MM.1S (cell line): ENCODE data around the gene PPP6R1.

ENCODE experiments used
- DNase-seq: peaks from one replicate; pipeline ENCODE4 v3.0.0-alpha.2; 2015
- H2AFZ ChIP-seq: fragments of 300-600 bp; sonication (generic); 2 replicates; pipeline ENCODE4 v1.6.0; 2016; ENCODE audit warnings: antibody characterized with exemption, low read length
- H3F3A ChIP-seq: fragments of 300-600 bp; sonication (generic); 2 replicates; pipeline ENCODE4 v1.6.1; 2016; ENCODE audit warnings: mild to moderate bottlenecking, antibody characterized with exemption, low read length, moderate library complexity, mixed read lengths; ENCODE audit not compliant: insufficient read depth
- H3K27ac ChIP-seq: fragments of 300-600 bp; sonication (generic); 2 replicates; pipeline ENCODE4 v1.5.1; 2016; ENCODE audit warnings: mild to moderate bottlenecking, low read length
- H3K27me3 ChIP-seq: fragments of 300-600 bp; sonication (generic); replicated peaks from 2 replicates; pipeline ENCODE4 v1.6.0; 2016; ENCODE audit warnings: low read length; ENCODE audit not compliant: insufficient read depth
- H3K36me3 ChIP-seq: fragments of 300-600 bp; sonication (generic); replicated peaks from 2 replicates; pipeline ENCODE4 v1.6.1; 2016; ENCODE audit warnings: mild to moderate bottlenecking, low read length, mixed read lengths; ENCODE audit not compliant: insufficient read depth
- H3K4me1 ChIP-seq: fragments of 300-600 bp; sonication (generic); 2 replicates; pipeline ENCODE4 v1.6.1; 2016; ENCODE audit warnings: low read length, mixed read lengths
- H3K4me2 ChIP-seq: fragments of 300-600 bp; sonication (generic); 2 replicates; pipeline ENCODE4 v1.6.0; 2016; ENCODE audit warnings: low read depth, low read length
- H3K4me3 ChIP-seq: fragments of 300-600 bp; sonication (generic); 2 replicates; pipeline ENCODE4 v1.5.1; 2016; ENCODE audit warnings: low read length, mixed read lengths
- H3K79me2 ChIP-seq: fragments of 300-600 bp; sonication (generic); 2 replicates; pipeline ENCODE4 v1.6.1; 2016; ENCODE audit warnings: mixed run types, low read length, mixed read lengths
- H3K9ac ChIP-seq: fragments of 300-600 bp; sonication (generic); 2 replicates; pipeline ENCODE4 v1.6.1; 2016; ENCODE audit warnings: low read length, mixed read lengths
- H3K9me2 ChIP-seq: fragments of 300-600 bp; sonication (generic); replicated peaks from 2 replicates; pipeline ENCODE4 v1.6.1; 2016; ENCODE audit warnings: mild to moderate bottlenecking, low read length, mixed read lengths; ENCODE audit not compliant: insufficient read depth
- H3K9me3 ChIP-seq: fragments of 300-600 bp; sonication (generic); replicated peaks from 2 replicates; pipeline ENCODE4 v1.6.1; 2016; ENCODE audit warnings: mild to moderate bottlenecking, low read length, mixed read lengths; ENCODE audit not compliant: insufficient read depth
- H4K20me1 ChIP-seq: fragments of 300-600 bp; sonication (generic); 2 replicates; pipeline ENCODE4 v1.6.1; 2016; ENCODE audit warnings: mild to moderate bottlenecking, low read length, moderate library complexity, mixed read lengths; ENCODE audit not compliant: insufficient read depth
- EZH2 ChIP-seq: fragments of 300-600 bp; sonication (generic); optimal IDR thresholded peaks from 2 replicates; pipeline ENCODE3; 2017; ENCODE audit warnings: low read depth, mild to moderate bottlenecking, antibody characterized with exemption, low read length, mixed read lengths
- EZH2phosphoT487 ChIP-seq: fragments of 300-600 bp; sonication (generic); IDR thresholded peaks from 2 replicates; pipeline ENCODE4 v1.6.1; 2018; ENCODE audit warnings: antibody characterized with exemption, low read length
- TF ChIP-seq, protein P1 (sequence below): fragments of 300-600 bp; sonication (generic); IDR thresholded peaks from 2 replicates; pipeline ENCODE4 v1.5.1; 2016; ENCODE audit warnings: antibody characterized with exemption, low read length, mixed read lengths

PPP6R1 gene

DNA sequence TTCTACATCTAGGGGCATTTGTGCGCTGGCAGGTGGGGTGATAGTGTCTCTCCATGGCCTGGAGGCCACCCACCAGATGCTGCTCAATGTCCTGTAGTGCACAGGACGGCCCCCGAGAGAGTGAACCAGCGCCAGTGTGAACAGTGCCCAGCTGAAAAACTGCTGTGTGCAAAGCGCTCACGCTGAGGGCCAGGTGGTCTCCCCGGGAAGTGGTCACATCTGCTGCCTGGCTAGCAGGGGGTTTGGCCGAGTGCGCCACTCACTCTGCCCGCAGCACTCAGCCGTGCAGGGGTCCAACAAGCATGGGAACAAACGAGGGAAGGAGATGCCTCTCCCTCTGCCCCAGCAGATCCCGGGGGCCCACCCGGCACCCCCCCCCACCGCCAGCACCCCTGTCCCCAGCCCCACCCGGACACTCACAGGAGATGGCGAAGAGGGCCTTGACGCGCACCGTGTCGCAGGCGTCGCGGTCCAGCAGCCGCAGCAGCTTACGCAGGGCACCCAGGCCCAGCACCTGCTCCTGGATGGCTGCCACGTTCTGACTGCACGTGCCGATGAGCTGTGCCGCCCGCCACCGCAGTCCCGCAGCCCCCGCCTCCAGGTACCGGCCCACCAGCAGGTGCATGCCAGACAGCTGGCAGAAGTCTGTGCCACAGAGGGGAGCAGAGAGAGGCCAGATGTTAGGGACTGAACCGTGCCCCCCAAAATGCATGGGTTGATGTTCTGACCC is 15.3 kb upstream of the PPP6R1 start:
- Histone ChIP-seq H3K9me2 (no peaks in the 10 kb centered on the region), H3K36me3 (no peaks in the 10 kb centered on the region; the same call in 1 of the 2 replicates), H2AFZ (no peak overlapping the region), H3K9ac (no peak overlapping the region), H4K20me1 (no peaks in the 10 kb centered on the region), H3K27me3 (no peaks in the 10 kb centered on the region), H3K4me1 (peaks cover 29% of the 10 kb centered on the region), H3K79me2 (peaks cover 37% of the 10 kb centered on the region), H3K27ac (no peak overlapping the region), H3K9me3 (no peaks in the 10 kb centered on the region), H3F3A (peaks cover 25% of the 10 kb centered on the region), H3K4me3 (no peak overlapping the region), H3K4me2 (no peak overlapping the region)
- no peak for DNase-seq
- TF ChIP-seq EZH2 (no peak), EZH2phosphoT487 (no peak)
- TF ChIP-seq, protein P1, sequence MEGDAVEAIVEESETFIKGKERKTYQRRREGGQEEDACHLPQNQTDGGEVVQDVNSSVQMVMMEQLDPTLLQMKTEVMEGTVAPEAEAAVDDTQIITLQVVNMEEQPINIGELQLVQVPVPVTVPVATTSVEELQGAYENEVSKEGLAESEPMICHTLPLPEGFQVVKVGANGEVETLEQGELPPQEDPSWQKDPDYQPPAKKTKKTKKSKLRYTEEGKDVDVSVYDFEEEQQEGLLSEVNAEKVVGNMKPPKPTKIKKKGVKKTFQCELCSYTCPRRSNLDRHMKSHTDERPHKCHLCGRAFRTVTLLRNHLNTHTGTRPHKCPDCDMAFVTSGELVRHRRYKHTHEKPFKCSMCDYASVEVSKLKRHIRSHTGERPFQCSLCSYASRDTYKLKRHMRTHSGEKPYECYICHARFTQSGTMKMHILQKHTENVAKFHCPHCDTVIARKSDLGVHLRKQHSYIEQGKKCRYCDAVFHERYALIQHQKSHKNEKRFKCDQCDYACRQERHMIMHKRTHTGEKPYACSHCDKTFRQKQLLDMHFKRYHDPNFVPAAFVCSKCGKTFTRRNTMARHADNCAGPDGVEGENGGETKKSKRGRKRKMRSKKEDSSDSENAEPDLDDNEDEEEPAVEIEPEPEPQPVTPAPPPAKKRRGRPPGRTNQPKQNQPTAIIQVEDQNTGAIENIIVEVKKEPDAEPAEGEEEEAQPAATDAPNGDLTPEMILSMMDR: no peak

DNA sequence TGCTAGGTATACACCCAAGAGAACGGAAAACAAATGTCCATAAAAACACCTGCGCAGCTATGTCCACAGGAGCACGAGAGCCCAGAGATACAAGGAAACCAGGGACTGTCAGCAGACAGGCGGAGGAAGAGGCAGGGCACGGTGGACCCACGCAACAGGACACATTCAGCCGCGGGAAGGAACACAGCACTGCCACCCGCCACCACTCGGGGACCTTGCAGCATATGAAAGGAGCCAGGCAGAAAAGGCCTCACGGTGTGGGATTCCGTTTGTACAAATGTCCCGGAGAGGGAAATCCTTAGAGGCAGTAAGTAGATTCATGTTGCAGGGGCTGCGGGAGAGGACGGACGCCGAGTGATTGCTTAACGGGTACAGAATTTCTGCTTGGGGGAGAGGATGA is 13.3 kb upstream of the PPP6R1 start:
- Histone ChIP-seq H3K4me1 (peaks cover 19% of the 10 kb centered on the region), H3K27me3 (no peaks in the 10 kb centered on the region), H3F3A (peaks cover 19% of the 10 kb centered on the region), H3K79me2 (peaks cover 30% of the 10 kb centered on the region), H2AFZ (no peak overlapping the region), H3K9me3 (no peaks in the 10 kb centered on the region), H3K4me3 (no peak overlapping the region), H3K27ac (no peak overlapping the region), H3K9ac (no peak overlapping the region), H3K4me2 (no peak overlapping the region), H4K20me1 (no peaks in the 10 kb centered on the region), H3K9me2 (no peaks in the 10 kb centered on the region), H3K36me3 (no peaks in the 10 kb centered on the region; the same call in 1 of the 2 replicates)
- TF ChIP-seq, protein P1: no peak
- no peak for TF ChIP-seq EZH2phosphoT487
- no peak for TF ChIP-seq EZH2
- DNase-seq: no peak

DNA sequence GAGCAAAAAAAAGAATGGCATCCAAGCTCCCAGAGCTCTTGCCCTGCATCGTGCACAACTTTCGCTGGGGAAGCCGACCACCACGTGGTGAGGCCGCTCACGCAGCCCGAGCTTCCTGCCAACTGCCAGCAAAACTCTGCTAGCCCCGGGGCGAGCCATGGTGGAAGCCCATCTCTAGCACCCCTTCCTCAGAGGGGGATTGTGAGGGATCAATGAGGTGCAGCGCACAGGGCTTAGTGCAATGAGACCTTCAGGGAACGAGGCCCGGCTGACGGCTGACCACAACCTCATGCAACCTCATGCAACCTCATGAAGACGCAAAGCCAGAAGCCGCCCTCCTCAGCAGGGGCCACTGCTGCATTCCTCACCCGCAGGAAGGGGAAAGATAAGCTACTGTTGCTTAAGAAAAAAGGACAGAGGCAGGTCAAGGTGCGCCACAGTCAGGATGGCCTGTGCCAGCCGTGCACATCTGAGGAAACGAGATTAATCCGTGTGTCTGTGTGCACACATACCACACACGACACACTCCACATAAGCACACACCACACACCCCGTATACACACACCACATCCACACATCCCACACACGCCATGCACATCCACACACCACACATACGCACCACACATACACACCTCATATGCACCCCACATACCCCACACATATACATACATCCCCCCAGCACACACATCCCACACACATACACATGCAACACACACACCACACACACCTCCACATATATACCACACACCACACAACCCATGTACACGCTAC is 11.5 kb upstream of the PPP6R1 start:
- no peak overlapping the region for H3K4me3 ChIP-seq
- peaks cover 37% of the 10 kb centered on the region for H3K79me2 ChIP-seq
- no peak overlapping the region for H3K4me2 ChIP-seq
- no peaks in the 10 kb centered on the region for H3K9me3 ChIP-seq
- H3F3A ChIP-seq: 0 out of 2 replicates have a peak, but pooled peaks cover under 1% of the 10 kb centered on the region
- no peak overlapping the region for H2AFZ ChIP-seq
- H3K9ac ChIP-seq: no peak overlapping the region
- TF ChIP-seq EZH2 (no peak), EZH2phosphoT487 (no peak)
- TF ChIP-seq, protein P1: no peak
- H3K36me3 ChIP-seq: no peaks in the 10 kb centered on the region; the same call in 1 of the 2 replicates
- H3K27me3 ChIP-seq: no peaks in the 10 kb centered on the region
- no peaks in the 10 kb centered on the region for H3K9me2 ChIP-seq
- H3K27ac ChIP-seq: no peak overlapping the region
- no peak for DNase-seq
- H3K4me1 ChIP-seq: peaks cover 5% of the 10 kb centered on the region; the same call in 1 of the 2 replicates
- H4K20me1 ChIP-seq: no peaks in the 10 kb centered on the region
